ENCODE results near the gene UBASH3B. TPM values are rescaled to one million over a fixed set of nuclear protein-coding genes. Genes with fewer than 3 reads are reported as not detected.

The UBASH3B gene
- total and polyA plus RNA-seq, 2 of the 13 experiments (the other 11 are each of a cell fraction or from before 2014, with no cell fraction given) = 4.4 to 7.6 TPM

DNA sequence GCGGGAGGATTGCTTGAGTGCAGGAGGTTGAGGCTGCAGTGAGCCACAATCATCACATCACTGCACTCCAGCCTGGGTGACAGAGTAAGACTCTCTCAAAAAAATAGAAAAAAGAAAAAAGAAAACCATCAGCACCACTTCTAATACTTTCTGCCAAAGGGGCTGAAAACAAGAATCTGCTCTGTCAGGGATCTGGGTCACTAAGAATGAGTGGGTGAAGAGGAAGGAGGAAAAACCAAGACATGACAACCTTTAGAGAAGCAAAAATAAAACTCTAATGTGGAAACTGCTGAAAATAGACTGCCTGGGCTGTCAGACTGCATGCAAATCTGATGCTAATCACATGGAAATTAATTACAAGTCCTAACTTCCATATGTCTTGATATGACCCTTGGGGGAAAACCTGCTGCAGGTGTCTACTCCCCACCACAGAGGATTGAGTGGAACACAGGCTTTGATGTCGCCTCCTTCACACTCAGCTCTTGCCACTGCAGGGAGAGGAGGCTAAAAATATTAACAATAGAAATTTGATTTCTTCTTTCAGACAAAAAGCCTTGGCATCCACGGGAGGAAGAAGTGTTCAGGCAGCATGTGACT is 120.3 kb downstream of the UBASH3B start:
- DNase-seq (ENCODE audit: low spot score) (no peak), ATAC-seq (no peak), FAIRE-seq (no peak)
- no peaks in the 10 kb centered on the region for H3K27me3 ChIP-seq (ENCODE audit: control insufficient read depth in 1 of 2, insufficient read depth in 2 of 2, low read length in 2 of 2)
- H3K4me1 ChIP-seq (ENCODE audit: insufficient read depth, low read length) = no peaks in the 10 kb centered on the region
- no peaks in the 10 kb centered on the region for H3K9me3 ChIP-seq (ENCODE audit: low read length)
- peaks cover 2 to 5% of the 10 kb centered on the region in 2 experiments; a peak in 2 of 5 replicates for H3K36me3 ChIP-seq (replicated peaks in 1 of 2; ENCODE audit: control insufficient read depth in 1 of 2, insufficient read depth in 2 of 2, low read length in 2 of 2)
- no TSS peak for BruUV-seq (replicated peaks)
- H3K4me3 ChIP-seq (replicated peaks in 1 of 3; ENCODE audit: insufficient read depth in 1 of 3, low read depth in 2 of 3, low read length in 3 of 3) = no peak overlapping the region
- H3K4me2 ChIP-seq (ENCODE audit: low read depth, low read length) = no peak overlapping the region
- CTCF ChIA-PET (ENCODE audit: low intra/inter-chr PET ratio, low total read pairs) = no interaction called here
- POLR2A ChIA-PET = no interaction called here
- H2AFZ ChIP-seq (ENCODE audit: low read length) = no peak overlapping the region
- H3K79me2 ChIP-seq (ENCODE audit: insufficient read depth, low read length) = no peaks in the 10 kb centered on the region
- H3K9ac ChIP-seq (ENCODE audit: insufficient read depth, low read depth, low read length) = no peak overlapping the region
- intact Hi-C loops (cut with micrococcal nuclease; ENCODE audit: unreplicated experiment) (no loop called here), in situ Hi-C loops (cut with HindIII; ENCODE audit: extremely low pct_ligation_motif_present, low pct_unique_long_range_greater_than_20kb) (no loop called here)
- no peaks in the 10 kb centered on the region for H4K20me1 ChIP-seq (ENCODE audit: insufficient read depth, low read length)
- 74% methylated on average over 3 of the region's 3 CpGs for WGBS (ENCODE audit: low lambda C conversion rate)
- TF ChIP-seq ZNF33B (CRISPR knock-in tag; IDR thresholded peaks at IDR 0.05) (no peak), SNAPC4 (CRISPR knock-in tag; IDR thresholded peaks at IDR 0.05) (no peak), ATAD3A (CRISPR knock-in tag; IDR thresholded peaks at IDR 0.05) (no peak), TFE3 (CRISPR knock-in tag; IDR thresholded peaks at IDR 0.05) (no peak), SIN3A (IDR thresholded peaks at IDR 0.05; ENCODE audit: borderline replicate concordance, low read depth, low read length) (no peak), ZNF430 (CRISPR knock-in tag; IDR thresholded peaks at IDR 0.05) (no peak), UBTF (CRISPR knock-in tag; IDR thresholded peaks at IDR 0.05) (no peak), ZMAT3 (CRISPR knock-in tag; conservative IDR thresholded peaks at IDR 0.05) (no peak), ZNF333 (CRISPR knock-in tag; IDR thresholded peaks at IDR 0.05; ENCODE audit: borderline replicate concordance) (no peak)
- TF ChIP-seq, protein P1, sequence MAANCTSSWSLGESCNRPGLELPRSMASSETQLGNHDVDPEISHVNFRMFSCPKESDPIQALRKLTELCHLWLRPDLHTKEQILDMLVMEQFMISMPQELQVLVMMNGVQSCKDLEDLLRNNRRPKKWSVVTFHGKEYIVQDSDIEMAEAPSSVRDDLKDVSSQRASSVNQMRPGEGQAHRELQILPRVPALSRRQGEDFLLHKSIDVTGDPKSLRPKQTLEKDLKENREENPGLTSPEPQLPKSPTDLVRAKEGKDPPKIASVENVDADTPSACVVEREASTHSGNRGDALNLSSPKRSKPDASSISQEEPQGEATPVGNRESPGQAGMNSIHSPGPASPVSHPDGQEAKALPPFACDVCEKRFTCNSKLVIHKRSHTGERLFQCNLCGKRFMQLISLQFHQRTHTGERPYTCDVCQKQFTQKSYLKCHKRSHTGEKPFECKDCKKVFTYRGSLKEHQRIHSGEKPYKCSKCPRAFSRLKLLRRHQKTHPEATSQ (CRISPR knock-in tag; IDR thresholded peaks at IDR 0.05; ENCODE audit: borderline replicate concordance) = no peak
- H3K27ac ChIP-seq (ENCODE audit: extremely low read length, insufficient read depth, low read length) = no peak overlapping the region

Data from HepG2 (cell line).